DOHH2 (cell line): ENCODE results near the gene CHI3L1.

ENCODE experiments used
- H3F3A ChIP-seq: fragments of 200-600 bp; sonication (generic), shearing (Covaris generic); 2 replicates; pipeline ENCODE4 v1.6.0; 2016; ENCODE audit warnings: antibody characterized with exemption, mild to moderate bottlenecking; ENCODE audit not compliant: control insufficient read depth, insufficient read depth
- H3K27ac ChIP-seq: fragments of 200-600 bp; sonication (generic); 2 replicates; pipeline ENCODE4 v1.5.1; 2014; ENCODE audit warnings: low read depth, mild to moderate bottlenecking, low read length, moderate library complexity
- H3K27me3 ChIP-seq: fragments of 200-600 bp; sonication (generic); 2 replicates; pipeline ENCODE4 v1.6.1; 2014; ENCODE audit warnings: mild to moderate bottlenecking, low read length, mixed read lengths; ENCODE audit not compliant: control insufficient read depth
- H3K36me3 ChIP-seq: fragments of 200-600 bp; sonication (generic); 2 replicates; pipeline ENCODE4 v1.6.1; 2014; ENCODE audit warnings: mild to moderate bottlenecking, low read length, moderate library complexity, mixed read lengths; ENCODE audit not compliant: control insufficient read depth
- H3K4me1 ChIP-seq: fragments of 200-600 bp; sonication (generic); 2 replicates; pipeline ENCODE4 v1.6.1; 2014; ENCODE audit warnings: mild to moderate bottlenecking, low read length, mixed read lengths; ENCODE audit not compliant: control insufficient read depth
- H3K4me2 ChIP-seq: fragments of 200-600 bp; sonication (generic); 2 replicates; pipeline ENCODE4 v1.6.0; 2014; ENCODE audit warnings: mild to moderate bottlenecking, low read length, moderate library complexity
- H3K4me3 ChIP-seq: fragments of 200-600 bp; sonication (generic); 2 replicates; pipeline ENCODE4 v1.5.1; 2014; ENCODE audit warnings: mild to moderate bottlenecking, low read length, mixed read lengths
- H3K79me2 ChIP-seq: fragments of 200-600 bp; sonication (generic); 2 replicates; pipeline ENCODE4 v1.6.1; 2014; ENCODE audit warnings: mild to moderate bottlenecking, low read length, mixed read lengths; ENCODE audit not compliant: control insufficient read depth
- H3K9me2 ChIP-seq: fragments of 200-600 bp; sonication (generic); replicated peaks from 2 replicates; pipeline ENCODE4 v1.6.1; 2014; ENCODE audit warnings: mild to moderate bottlenecking, low read length, mixed read lengths; ENCODE audit not compliant: control insufficient read depth
- H3K9me3 ChIP-seq: fragments of 200-600 bp; sonication (generic); 2 replicates; pipeline ENCODE4 v1.6.1; 2014; ENCODE audit warnings: antibody characterized with exemption, low read length, mixed read lengths; ENCODE audit not compliant: control insufficient read depth, insufficient read depth
- H4K20me1 ChIP-seq: fragments of 200-600 bp; sonication (generic); 2 replicates; pipeline ENCODE4 v1.6.0; 2014; ENCODE audit warnings: low read depth, mild to moderate bottlenecking, antibody characterized with exemption, low read length, moderate library complexity; ENCODE audit not compliant: control insufficient read depth, insufficient read depth
- CTCF ChIP-seq: fragments of 200-600 bp; sonication (generic); IDR thresholded peaks from one replicate; pipeline ENCODE4 v1.5.1; 2014; ENCODE audit warnings: antibody characterized with exemption, mild to moderate bottlenecking, low read depth, low read length; ENCODE audit not compliant: poor library complexity, severe bottlenecking
- EZH2phosphoT487 ChIP-seq: fragments of 200-600 bp; sonication (generic); IDR thresholded peaks from 2 replicates; pipeline ENCODE4 v1.6.1; 2017; ENCODE audit warnings: borderline replicate concordance, mild to moderate bottlenecking, antibody characterized with exemption, low read length, moderate library complexity, mixed read lengths

The CHI3L1 gene

DNA sequence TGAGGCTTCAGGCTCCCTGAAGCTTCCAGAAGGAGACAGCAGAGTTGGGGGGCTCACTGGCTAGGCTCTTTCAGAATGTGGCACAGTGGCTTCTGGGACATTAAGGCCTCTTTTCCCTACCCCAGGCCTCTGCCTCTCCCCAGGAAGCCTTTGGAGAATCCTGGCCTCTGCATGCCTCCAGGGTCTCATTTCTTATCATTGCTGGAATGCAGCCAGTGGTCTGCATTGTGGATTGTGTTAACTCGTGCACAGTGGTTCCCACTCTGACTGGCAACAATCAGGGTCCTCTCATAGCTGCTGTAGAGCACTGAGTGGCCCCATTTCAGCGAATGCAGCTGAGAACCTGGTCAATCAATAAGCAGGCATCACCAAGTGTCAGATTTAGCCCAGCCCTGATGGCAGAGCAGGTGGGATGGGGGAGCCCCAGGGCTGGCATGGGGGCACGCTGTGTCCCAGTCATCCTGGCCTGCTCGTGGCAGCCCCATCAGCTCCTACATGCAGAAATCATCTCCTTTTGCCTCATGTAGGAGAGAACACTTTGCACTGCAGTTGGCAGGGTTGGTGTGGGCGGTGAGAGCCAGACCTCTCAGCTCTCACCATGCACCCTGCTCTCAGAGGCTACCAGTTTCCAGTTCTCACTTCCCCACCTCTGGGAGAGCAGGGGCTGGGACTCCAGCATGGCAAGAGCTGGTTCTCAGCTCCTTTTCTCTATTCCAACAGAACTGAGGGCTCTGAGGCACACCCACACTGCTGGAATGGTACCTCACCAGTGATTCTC, 45.6 kb downstream of the CHI3L1 start:
- Histone ChIP-seq H3K36me3 (no peaks in the 10 kb centered on the region), H3F3A (no peaks in the 10 kb centered on the region), H3K27ac (no peak overlapping the region), H3K27me3 (peaks cover 30% of the 10 kb centered on the region), H3K4me2 (no peak overlapping the region), H3K9me3 (no peaks in the 10 kb centered on the region), H4K20me1 (no peaks in the 10 kb centered on the region), H3K79me2 (no peaks in the 10 kb centered on the region), H3K9me2 (no peaks in the 10 kb centered on the region), H3K4me1 (no peaks in the 10 kb centered on the region), H3K4me3 (no peak overlapping the region)
- no peak for TF ChIP-seq CTCF
- TF ChIP-seq EZH2phosphoT487, result no peak

- no peak overlapping the region for H3K4me3 ChIP-seq
- no peaks in the 10 kb centered on the region for H3F3A ChIP-seq
- no peak overlapping the region for H3K4me2 ChIP-seq
- H4K20me1 ChIP-seq, result no peaks in the 10 kb centered on the region
- H3K9me3 ChIP-seq, result no peaks in the 10 kb centered on the region
- peaks cover 33% of the 10 kb centered on the region for H3K27me3 ChIP-seq
- no peak overlapping the region for H3K27ac ChIP-seq
- no peak for TF ChIP-seq EZH2phosphoT487
- no peak for TF ChIP-seq CTCF
- no peaks in the 10 kb centered on the region for H3K9me2 ChIP-seq
- no peaks in the 10 kb centered on the region for H3K36me3 ChIP-seq
- no peaks in the 10 kb centered on the region for H3K4me1 ChIP-seq
- no peaks in the 10 kb centered on the region for H3K79me2 ChIP-seq
These were observed 46.5 kb downstream of the CHI3L1 start for GRCh38 chr1:203139976-203140475.

DNA sequence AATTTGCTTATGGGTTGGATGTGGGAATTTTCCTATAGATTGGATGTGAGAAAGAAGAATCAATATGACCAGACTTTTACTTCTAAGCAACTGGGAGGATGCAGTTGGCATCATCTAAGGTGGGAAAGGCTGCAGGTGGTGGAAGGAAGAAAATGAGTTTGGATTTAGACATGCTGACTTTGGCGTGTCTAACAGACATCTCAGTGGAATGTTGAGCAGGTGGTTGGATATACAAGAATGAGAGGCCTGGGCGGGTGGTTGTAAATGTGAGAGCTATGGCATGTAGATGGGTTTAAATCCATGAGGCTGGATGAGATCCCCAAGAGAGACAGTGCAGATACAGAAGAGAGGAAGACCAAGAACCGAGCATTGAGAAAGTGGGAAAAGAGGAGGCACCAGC, 48.4 kb downstream of the CHI3L1 start:
- H3K4me2 ChIP-seq, result no peak overlapping the region
- H3K4me1 ChIP-seq, result no peaks in the 10 kb centered on the region
- no peaks in the 10 kb centered on the region for H3K79me2 ChIP-seq
- TF ChIP-seq CTCF (no peak), EZH2phosphoT487 (no peak)
- no peak overlapping the region for H3K4me3 ChIP-seq
- H3K9me2 ChIP-seq, result no peaks in the 10 kb centered on the region
- H3K27me3 ChIP-seq, result peaks cover 33% of the 10 kb centered on the region
- H3K9me3 ChIP-seq, result no peaks in the 10 kb centered on the region
- no peak overlapping the region for H3K27ac ChIP-seq
- no peaks in the 10 kb centered on the region for H3F3A ChIP-seq
- H4K20me1 ChIP-seq, result no peaks in the 10 kb centered on the region
- no peaks in the 10 kb centered on the region for H3K36me3 ChIP-seq
